Measurements from ENCODE around the gene RABEP2. TPM values are rescaled to one million over a fixed set of nuclear protein-coding genes. Genes with fewer than 3 reads are reported as not detected.
"Not testable (repeated sequence)": the region's sequence is repeated elsewhere in the genome, so short reads cannot be mapped to it uniquely, and the experiment has no call there.

The RABEP2 gene
- total RNA-seq = 18.2 TPM
- long read RNA-seq, partial matches to known transcripts = 0 of 4 reads
- long read RNA-seq, other reads (novel, unspliced or antisense) = 4 of 4 reads

GRCh38 chr16:28924762-28925385 lies at the start of gene RABEP2:
RABEP2 (minus strand) TSS chr16:28925238; CDS start chr16:28925163, 75 bp downstream.
- DNase-seq (peak; percentile 96), ATAC-seq (ENCODE audit: poor library complexity) (peak; percentile 96)
- intact Hi-C loops (cut with DNase I) = no loop called here

- ATAC-seq (ENCODE audit: poor library complexity) = peak; percentile 99
- DNase-seq = peak; percentile 99
- intact Hi-C loops (cut with DNase I) = no loop called here
Measured at GRCh38 chr16:28974437-28975157, 49.6 kb upstream of the RABEP2 start, which contains the start of gene SPNS1. SPNS1 (plus strand) TSS chr16:28974778; CDS start chr16:28975152, 374 bp downstream.

GRCh38 chr16:28974007-28974436 lies 49.0 kb upstream of the RABEP2 start:
- ATAC-seq (ENCODE audit: poor library complexity) (peak; percentile 61), DNase-seq (peak; percentile 65)
- intact Hi-C loops (cut with DNase I) = no loop called here

- intact Hi-C loops (cut with DNase I); ATAC-seq (ENCODE audit: poor library complexity); DNase-seq: not testable (repeated sequence)
Measured at GRCh38 chr16:28969696-28970095, 44.7 kb upstream of the RABEP2 start.

- no peak for DNase-seq
- no peak for ATAC-seq (ENCODE audit: poor library complexity)
- intact Hi-C loops (cut with DNase I) = no loop called here
Measured at GRCh38 chr16:28967156-28967555, 42.1 kb upstream of the RABEP2 start.

GRCh38 chr16:28964496-28964895 lies 39.5 kb upstream of the RABEP2 start:
- ATAC-seq (ENCODE audit: poor library complexity) (no peak), DNase-seq (no peak)
- intact Hi-C loops (cut with DNase I) = no loop called here

GRCh38 chr16:28964072-28964471 lies 39.0 kb upstream of the RABEP2 start:
- DNase-seq = no peak
- intact Hi-C loops (cut with DNase I) = no loop called here
- ATAC-seq (ENCODE audit: poor library complexity) = no peak

- ATAC-seq (ENCODE audit: poor library complexity) = no peak
- intact Hi-C loops (cut with DNase I) = no loop called here
- DNase-seq = no peak
Measured at GRCh38 chr16:28958836-28959235, 33.8 kb upstream of the RABEP2 start.

GRCh38 chr16:28958216-28958615 lies 33.2 kb upstream of the RABEP2 start:
- DNase-seq (no peak), ATAC-seq (ENCODE audit: poor library complexity) (no peak)
- intact Hi-C loops (cut with DNase I) = no loop called here

GRCh38 chr16:28951410-28951943 lies 26.4 kb upstream of the RABEP2 start:
- no peak for DNase-seq
- ATAC-seq (ENCODE audit: poor library complexity) = no peak
- intact Hi-C loops (cut with DNase I) = no loop called here

GRCh38 chr16:28950648-28951409 lies 25.8 kb upstream of the RABEP2 start, which contains the start of gene NFATC2IP:
NFATC2IP (plus strand) TSS chr16:28950937; CDS start chr16:28951012, 75 bp downstream.
- ATAC-seq (ENCODE audit: poor library complexity) (peak; percentile 98), DNase-seq (peak; percentile 99)
- intact Hi-C loops (cut with DNase I) = no loop called here

- ATAC-seq (ENCODE audit: poor library complexity) (no peak), DNase-seq (no peak)
- intact Hi-C loops (cut with DNase I) = no loop called here
Measured at GRCh38 chr16:28946681-28947080, 21.6 kb upstream of the RABEP2 start.

GRCh38 chr16:28943281-28943680 lies 18.2 kb upstream of the RABEP2 start:
- intact Hi-C loops (cut with DNase I) = no loop called here

GRCh38 chr16:28939825-28940224 lies 14.8 kb upstream of the RABEP2 start:
- intact Hi-C loops (cut with DNase I) = not testable (repeated sequence)

More at GRCh38 chr16:28943281-28943680, 18.2 kb upstream of the RABEP2 start:
- DNase-seq = no peak
- no peak for ATAC-seq (ENCODE audit: poor library complexity)

GRCh38 chr16:28938721-28939120 lies 13.7 kb upstream of the RABEP2 start:
- DNase-seq = no peak
- intact Hi-C loops (cut with DNase I) = no loop called here
- no peak for ATAC-seq (ENCODE audit: poor library complexity)

More at GRCh38 chr16:28939825-28940224, 14.8 kb upstream of the RABEP2 start:
- ATAC-seq (ENCODE audit: poor library complexity); DNase-seq: not testable (repeated sequence)

GRCh38 chr16:28937222-28937876 lies 12.3 kb upstream of the RABEP2 start:
- DNase-seq (no peak), ATAC-seq (ENCODE audit: poor library complexity) (no peak)
- intact Hi-C loops (cut with DNase I) = no loop called here

- no peak for ATAC-seq (ENCODE audit: poor library complexity)
- no peak for DNase-seq
- intact Hi-C loops (cut with DNase I) = no loop called here
Measured at GRCh38 chr16:28936784-28937155, 11.7 kb upstream of the RABEP2 start.
